HG03460 (cell line): ENCODE data around the gene NAA35.
"Not testable (repeated sequence)": the region's sequence is repeated elsewhere in the genome, so short reads cannot be mapped to it uniquely, and the experiment has no call there.

ENCODE experiments used
- ATAC-seq: cut with Tn5 transposase; IDR thresholded peaks from one replicate; pipeline ENCODE4 v1.9.1; 2021; ENCODE audit not compliant: unreplicated experiment

NAA35 gene

GRCh38 chr9:86022687-86023266 lies 81.8 kb downstream of the NAA35 start:
- ATAC-seq, result no peak

DNA sequence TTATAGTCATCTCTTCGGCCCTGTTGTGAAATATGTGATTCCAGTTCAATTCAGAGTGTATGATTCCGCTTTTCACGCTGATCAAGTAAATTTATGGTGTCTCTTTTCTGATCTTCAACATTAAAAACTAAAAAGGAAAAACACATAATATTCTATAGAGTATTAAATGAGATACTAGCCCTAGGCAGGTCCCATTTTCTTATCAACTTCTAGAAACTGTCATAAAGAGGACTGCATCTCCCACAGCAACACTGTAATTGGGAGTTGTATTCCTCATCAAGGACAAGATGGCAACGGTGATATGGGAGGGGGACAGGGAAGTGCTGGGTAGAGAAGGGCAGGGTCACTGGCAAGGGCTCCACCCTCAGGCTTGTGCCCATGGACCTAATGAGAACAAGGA lies 86.8 kb downstream of the NAA35 start:
- ATAC-seq, result no peak

DNA sequence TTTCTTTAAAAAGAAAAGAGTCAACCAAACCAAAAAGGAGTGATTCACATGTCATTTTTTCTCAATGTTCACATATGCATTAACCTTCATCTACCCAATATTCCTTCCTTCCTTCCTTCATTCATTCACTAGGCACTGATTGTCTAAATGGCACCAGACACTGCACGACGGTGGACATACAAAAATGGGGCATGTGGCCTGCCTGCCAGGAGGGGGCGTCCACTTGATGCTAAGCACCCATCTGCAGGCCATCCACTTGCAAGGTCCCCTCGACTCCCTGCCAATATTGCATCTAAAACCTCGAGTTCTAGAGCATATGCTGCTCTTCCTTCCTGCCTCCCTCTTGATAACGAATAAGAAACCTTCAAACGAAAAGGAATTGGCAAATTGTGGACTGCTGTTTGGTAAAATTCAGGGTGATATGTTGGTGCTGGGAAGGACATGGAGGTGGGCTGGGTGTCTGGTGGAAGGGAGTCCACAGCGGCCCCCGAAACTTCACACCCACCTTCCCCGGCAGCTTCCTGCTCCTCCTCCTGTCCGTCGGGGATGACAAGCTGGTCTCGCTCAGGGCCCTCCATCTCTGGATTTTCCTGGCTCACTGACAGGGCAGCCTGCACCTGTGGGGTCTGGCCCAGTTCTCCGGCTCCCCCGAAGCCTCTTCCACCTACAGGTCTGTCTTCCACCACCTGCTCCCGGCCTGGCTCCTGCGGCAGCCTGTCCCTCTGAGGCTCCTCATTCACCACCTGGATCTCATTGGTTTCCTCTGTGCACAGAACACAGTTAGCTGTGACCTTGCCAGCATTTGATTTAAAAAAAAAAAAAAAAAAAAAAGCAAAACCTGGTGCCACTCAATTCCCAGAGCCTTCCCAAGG lies 94.2 kb downstream of the NAA35 start:
- ATAC-seq, result no peak

- no peak for ATAC-seq
Measured at GRCh38 chr9:86035827-86036440, 95.0 kb downstream of the NAA35 start.

DNA sequence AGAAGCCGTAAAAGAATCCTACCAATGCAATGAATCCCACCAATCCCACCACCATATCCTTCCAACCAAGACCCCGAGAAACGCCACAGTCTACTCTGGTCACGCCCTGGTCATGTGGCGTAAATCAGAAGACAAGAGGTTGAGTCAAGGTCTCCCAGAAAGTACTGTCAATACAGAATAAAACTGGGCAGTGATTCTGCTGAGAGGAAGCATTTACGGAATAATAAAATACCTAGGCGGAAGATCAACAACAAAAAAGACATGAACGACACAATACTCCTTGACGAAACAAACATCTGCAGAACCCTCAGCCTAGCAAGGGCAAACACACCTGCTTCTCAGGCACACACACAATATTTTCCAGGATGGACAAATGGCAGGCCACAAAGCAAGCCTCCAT lies 95.6 kb downstream of the NAA35 start:
- ATAC-seq, result no peak

- ATAC-seq, result no peak
Measured at GRCh38 chr9:86039991-86040860, 99.3 kb downstream of the NAA35 start.

- ATAC-seq, result no peak
Measured at GRCh38 chr9:86040861-86041155, 99.9 kb downstream of the NAA35 start.

- ATAC-seq, result no peak
Measured at GRCh38 chr9:86041311-86041741, 100.4 kb downstream of the NAA35 start.

- no peak for ATAC-seq
Measured at GRCh38 chr9:86042199-86042978, 101.4 kb downstream of the NAA35 start.

GRCh38 chr9:86043586-86043985 lies 102.6 kb downstream of the NAA35 start:
- ATAC-seq, result no peak

GRCh38 chr9:86043999-86044398 lies 103.1 kb downstream of the NAA35 start:
- ATAC-seq, result no peak

DNA sequence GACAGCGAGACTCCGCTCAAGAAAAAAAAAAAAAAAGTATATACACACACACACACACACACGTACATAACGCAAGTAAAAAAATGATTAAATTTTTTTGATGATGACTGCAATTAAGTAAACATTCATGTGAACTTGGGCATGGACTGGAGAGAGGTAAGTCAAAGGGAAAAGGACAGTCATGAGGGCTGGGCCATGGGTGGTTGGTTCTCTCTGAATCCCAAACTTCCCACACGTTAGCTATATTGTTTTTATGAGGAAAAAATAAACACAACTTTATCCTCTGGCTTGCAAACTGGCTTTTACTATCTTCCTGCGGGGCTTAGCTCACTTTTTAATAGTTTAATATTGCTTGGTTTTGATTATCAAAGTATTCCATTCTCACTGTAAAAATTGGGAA lies 104.7 kb downstream of the NAA35 start:
- no peak for ATAC-seq

- ATAC-seq, result no peak
Measured at GRCh38 chr9:86046071-86046636, 105.2 kb downstream of the NAA35 start.

- no peak for ATAC-seq
Measured at GRCh38 chr9:86046930-86047341, 106.0 kb downstream of the NAA35 start.

GRCh38 chr9:86047361-86047760 lies 106.4 kb downstream of the NAA35 start:
- ATAC-seq, result no peak

GRCh38 chr9:86048018-86048742 lies 107.2 kb downstream of the NAA35 start:
- ATAC-seq, result not testable (repeated sequence)

DNA sequence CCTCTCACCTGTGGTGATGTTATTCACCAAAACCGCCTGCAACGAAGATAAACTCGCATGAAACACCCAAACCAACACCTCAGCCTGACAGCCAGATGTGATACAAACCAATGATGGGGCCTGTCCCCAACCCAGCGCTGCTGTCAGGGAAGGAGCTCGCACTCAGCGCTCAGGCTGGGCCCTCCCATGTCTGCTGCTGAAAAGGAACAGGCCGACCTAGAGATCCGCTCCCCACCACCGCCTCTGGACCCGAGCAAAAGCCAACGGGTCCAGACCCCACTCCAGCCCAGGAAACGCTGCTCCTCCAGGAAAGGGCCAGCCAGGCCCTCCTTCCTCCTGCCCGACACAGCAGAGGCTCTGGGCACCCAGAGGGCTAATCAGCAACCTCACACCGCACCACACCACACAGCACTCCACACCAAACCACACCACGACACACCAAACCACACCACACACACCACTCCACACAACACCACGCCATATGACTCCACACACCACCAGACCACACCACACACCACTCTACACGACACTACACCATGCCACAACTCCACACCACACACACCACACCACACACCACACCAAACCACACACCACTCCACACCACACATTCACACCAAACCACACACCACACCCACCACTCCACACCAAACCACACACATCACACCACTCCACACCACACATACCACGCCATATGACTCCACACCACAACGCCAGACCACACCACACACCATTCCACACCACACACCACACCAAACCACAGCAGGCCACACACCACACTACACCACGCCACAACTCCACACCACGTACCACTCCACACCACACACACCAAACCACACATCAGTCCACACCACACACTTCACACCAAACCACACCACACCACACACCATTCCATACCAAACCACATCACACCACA lies 111.9 kb downstream of the NAA35 start:
- ATAC-seq, result no peak

DNA sequence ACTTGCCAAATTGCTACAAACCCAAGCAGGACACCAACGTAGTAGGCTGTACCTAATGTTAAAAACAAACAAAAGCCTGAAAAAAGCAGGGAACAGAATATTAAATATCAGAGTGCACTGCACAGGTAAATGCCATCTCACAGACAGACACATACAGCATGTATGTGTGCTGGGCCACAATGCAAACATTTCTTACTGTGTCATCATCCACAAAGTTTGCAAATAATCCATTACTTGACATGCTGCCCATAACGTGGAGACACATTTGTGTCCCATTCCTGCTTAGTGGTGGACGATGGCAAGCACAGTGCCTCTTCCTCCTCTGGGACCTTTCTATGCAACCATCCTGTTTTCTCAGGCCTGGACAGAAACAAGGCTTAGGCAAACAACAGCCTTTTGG lies 113.7 kb downstream of the NAA35 start:
- ATAC-seq, result no peak

- no peak for ATAC-seq
Measured at GRCh38 chr9:86057491-86057890, 116.5 kb downstream of the NAA35 start.
